Skin epidermis (tissue), 12 donors: ENCODE results near the gene ADGRL3.

Experiments
- H3K27ac ChIP-seq, 21 experiments: fragments of 200-600 bp; sonication (generic) in 11 of 21; one replicate each; pipeline ENCODE4 v1.5.0; 2020; ENCODE audit warnings: mild to moderate bottlenecking in 3 of 21, inconsistent platforms in 2 of 21, moderate library complexity in 2 of 21
- H3K4me3 ChIP-seq, 7 experiments: fragments of 200-600 bp; sonication (generic) in 2 of 7; one replicate each; pipeline ENCODE4 v1.5.0; 2020; ENCODE audit warnings: inconsistent platforms in 2 of 7, mild to moderate bottlenecking in 2 of 7, moderate library complexity in 1 of 7

ADGRL3 gene

GRCh38 chr4:61520681-61521160 is 320.6 kb downstream of the ADGRL3 start:
- no peak overlapping the region for H3K27ac ChIP-seq

GRCh38 chr4:61521451-61521850 is 321.3 kb downstream of the ADGRL3 start:
- Histone ChIP-seq H3K4me3 (no peak overlapping the region), H3K27ac (no peak overlapping the region)

More at GRCh38 chr4:61520681-61521160, 320.6 kb downstream of the ADGRL3 start:
- no peak overlapping the region for H3K4me3 ChIP-seq

DNA sequence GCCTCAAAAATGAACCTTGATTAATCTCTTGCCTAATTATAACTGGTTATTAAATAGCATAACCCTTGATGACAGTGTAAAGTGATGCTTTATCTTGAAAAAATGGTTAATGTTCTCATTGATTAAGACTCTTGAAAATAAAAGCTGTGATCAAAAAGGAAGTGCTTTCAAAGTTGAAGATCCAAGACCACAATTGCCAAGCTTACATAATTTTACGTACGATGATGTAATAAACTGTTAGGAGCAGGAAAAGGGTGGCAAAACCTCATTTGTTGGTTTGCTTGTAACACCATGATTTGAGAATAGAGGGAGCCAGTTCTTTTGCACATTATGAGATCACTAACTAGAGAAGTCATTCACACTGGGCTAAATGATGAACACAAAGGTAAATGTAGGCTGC is 322.2 kb downstream of the ADGRL3 start:
- no peak overlapping the region for H3K4me3 ChIP-seq
- no peak overlapping the region for H3K27ac ChIP-seq

DNA sequence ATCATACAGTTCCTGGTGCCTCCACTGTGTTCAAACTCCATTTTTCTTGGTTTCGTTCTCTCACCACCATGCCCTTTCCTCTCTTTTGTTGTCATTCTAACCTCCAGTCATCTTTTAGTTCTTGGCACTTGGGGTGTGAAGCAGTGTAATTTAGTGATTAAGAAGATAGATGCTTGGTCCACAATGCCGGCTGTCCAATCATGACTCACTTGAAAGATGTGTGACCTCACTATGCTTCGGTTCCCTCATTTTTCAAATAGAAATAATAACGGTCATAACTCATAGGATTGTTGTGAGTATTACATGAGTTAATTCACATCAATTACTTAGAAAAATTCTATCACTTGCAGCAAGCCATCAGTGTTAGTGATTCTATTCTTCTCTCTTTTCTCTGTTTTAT is 327.8 kb downstream of the ADGRL3 start:
- Histone ChIP-seq H3K27ac (no peak overlapping the region), H3K4me3 (no peak overlapping the region)

- no peak overlapping the region for H3K4me3 ChIP-seq
- no peak overlapping the region for H3K27ac ChIP-seq
Observed at GRCh38 chr4:61528595-61528994, 328.5 kb downstream of the ADGRL3 start.

GRCh38 chr4:61531188-61531587 is 331.1 kb downstream of the ADGRL3 start:
- Histone ChIP-seq H3K4me3 (no peak overlapping the region), H3K27ac (no peak overlapping the region)

GRCh38 chr4:61532336-61533000 is 332.3 kb downstream of the ADGRL3 start:
- no peak overlapping the region for H3K27ac ChIP-seq
- H3K4me3 ChIP-seq, result no peak overlapping the region

- no peak overlapping the region for H3K4me3 ChIP-seq
- no peak overlapping the region for H3K27ac ChIP-seq
Observed at GRCh38 chr4:61533140-61533539, 333.0 kb downstream of the ADGRL3 start.

DNA sequence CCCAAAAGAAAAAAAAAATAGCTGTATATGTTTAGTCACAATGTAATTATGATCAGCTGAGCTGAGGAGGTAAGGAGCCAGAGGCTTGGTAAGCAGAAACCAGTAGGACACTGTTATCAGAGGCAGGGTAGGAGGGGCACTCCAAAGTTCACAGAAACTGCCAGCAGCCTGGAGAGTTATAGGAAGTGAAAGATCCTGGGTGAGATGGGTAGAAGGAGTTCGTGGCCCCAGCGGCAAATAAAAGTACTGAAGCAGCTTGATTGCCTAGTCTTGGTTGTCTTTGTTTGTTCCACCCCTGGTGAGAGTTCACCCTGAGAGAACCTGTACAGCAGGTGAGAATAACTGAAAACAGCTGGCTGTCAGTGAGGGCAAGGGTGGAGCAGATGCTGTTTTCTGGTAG is 340.8 kb downstream of the ADGRL3 start:
- Histone ChIP-seq H3K27ac (no peak overlapping the region), H3K4me3 (no peak overlapping the region)

DNA sequence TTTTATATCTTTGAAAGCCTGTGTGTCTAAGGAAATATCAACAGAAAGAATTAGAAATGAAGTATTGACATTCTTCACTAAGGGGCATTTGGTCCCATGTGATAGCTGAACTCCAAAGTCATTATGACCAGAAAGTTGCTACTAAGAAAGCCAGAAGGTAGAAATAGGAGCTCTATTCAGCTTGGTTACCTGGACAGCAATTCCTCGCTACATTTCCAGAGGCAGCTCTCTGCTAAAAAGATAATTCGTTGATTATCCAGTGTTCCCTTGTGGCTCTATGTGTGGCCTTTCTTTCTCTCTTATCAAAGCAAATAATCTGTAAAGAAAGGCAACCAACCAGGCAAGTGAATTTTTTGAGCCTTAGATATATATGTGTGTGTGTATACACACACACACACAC is 341.3 kb downstream of the ADGRL3 start:
- H3K27ac ChIP-seq, result no peak overlapping the region

DNA sequence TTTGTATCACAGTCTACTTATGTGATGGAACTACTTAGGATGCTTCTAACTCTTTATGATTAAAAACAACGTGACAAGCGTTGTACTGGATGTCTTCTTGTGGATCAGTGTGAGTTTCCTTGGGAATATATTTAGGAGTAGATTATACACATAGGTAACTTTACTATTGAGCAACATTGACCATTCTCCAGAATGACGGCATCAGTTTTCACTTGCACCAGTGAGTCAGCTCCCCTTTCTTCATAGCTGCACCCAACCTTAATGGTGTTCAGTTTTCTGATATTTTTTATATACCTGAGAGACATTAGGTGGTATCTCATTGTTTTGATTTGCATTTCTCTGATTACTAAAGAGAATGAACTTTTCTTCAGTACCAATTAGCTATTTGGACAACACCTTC is 343.9 kb downstream of the ADGRL3 start:
- Histone ChIP-seq H3K4me3 (no peak overlapping the region), H3K27ac (no peak overlapping the region)

More for the DNA sequence above, 341.3 kb downstream of the ADGRL3 start:
- no peak overlapping the region for H3K4me3 ChIP-seq

GRCh38 chr4:61545902-61546480 is 345.9 kb downstream of the ADGRL3 start:
- Histone ChIP-seq H3K4me3 (no peak overlapping the region), H3K27ac (no peak overlapping the region)

GRCh38 chr4:61549336-61549735 is 349.2 kb downstream of the ADGRL3 start:
- H3K27ac ChIP-seq, result no peak overlapping the region

DNA sequence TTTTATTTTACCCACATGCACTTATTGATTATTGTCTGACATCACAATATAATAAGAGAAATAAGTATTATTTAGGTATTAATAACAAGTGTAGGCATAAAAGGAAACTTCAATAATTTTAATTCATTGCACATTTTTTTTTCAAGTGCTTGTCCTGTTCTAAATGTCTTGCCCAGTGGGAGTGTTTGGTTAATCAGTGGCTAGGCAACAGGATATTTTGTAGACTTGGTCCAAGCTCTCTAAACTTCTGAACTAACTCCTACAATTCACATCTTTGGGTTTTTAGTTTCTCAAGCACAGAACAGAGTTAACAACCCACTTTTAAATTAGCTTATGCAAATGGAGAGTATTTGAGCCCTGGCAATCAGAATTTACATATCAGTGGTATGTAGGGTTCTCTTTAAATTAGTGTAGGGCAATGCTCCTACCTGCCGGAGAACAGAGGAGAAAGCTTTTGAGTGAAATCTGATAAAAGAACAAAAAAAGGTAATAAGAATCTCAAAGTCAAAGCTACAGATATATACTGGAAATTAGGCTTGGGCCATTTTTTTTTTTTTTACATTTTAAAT is 353.5 kb downstream of the ADGRL3 start:
- Histone ChIP-seq H3K4me3 (no peak overlapping the region), H3K27ac (no peak overlapping the region)

More at GRCh38 chr4:61549336-61549735, 349.2 kb downstream of the ADGRL3 start:
- no peak overlapping the region for H3K4me3 ChIP-seq

GRCh38 chr4:61555789-61556188 is 355.7 kb downstream of the ADGRL3 start:
- Histone ChIP-seq H3K27ac (no peak overlapping the region), H3K4me3 (no peak overlapping the region)

GRCh38 chr4:61556277-61556676 is 356.2 kb downstream of the ADGRL3 start:
- H3K4me3 ChIP-seq, result no peak overlapping the region
- no peak overlapping the region for H3K27ac ChIP-seq

GRCh38 chr4:61559396-61559795 is 359.3 kb downstream of the ADGRL3 start:
- Histone ChIP-seq H3K27ac (no peak overlapping the region), H3K4me3 (no peak overlapping the region)

DNA sequence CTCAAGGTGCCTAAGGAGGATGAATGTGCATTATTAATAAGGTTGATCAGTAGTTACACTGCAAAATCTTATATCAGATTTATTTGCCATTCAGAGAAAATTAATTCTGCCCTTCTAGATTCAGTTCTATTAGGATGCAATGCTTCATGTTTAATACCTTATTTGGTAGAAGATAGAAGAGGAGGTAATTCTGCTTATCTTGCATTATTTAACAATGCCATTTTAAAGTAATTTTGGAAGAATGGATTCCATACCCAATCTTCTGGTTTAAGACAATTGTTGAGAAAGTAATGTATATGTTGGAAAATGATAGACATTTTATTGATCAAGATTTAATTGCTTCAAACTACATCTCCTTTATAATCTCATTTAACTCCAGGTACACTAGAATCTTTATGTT is 360.9 kb downstream of the ADGRL3 start:
- H3K27ac ChIP-seq, result no peak overlapping the region
- H3K4me3 ChIP-seq, result no peak overlapping the region

DNA sequence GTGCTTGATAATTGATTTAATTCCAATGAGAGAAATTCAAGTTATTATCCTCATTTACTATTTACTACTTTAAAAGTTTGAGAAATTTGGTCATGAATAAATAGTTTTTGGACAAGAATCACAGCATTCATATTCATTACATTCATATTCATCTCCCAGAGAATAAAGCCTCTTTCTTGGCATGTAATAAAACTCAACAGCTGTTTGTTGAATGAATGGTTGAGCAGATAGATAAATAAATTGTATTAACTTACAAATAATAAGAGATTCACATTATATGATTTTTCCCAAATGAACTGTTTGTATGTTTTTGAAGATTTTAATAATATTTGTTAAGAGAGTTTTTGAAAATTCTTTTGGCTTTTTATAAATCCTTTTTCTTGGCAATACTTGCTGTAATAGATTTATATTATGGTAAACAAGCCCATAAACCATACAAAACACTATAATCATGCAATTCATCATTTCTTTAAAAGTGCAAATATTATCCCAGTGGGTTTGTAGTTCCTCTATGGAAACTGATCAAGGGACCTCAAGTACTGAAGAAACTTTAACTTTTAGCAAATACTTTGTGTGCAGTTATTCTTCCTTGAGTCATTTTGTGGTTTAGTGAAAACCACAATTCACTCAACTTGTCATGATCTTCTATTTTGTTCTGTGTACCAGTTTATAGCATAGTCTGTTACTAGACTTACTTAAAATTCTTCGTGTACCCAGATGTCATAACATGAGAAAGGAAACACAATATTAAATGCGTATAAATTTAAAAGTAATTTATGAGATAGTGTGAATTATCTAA is 371.8 kb downstream of the ADGRL3 start:
- Histone ChIP-seq H3K27ac (no peak overlapping the region), H3K4me3 (no peak overlapping the region)

- Histone ChIP-seq H3K27ac (no peak overlapping the region), H3K4me3 (no peak overlapping the region)
Observed at GRCh38 chr4:61575796-61576195, 375.7 kb downstream of the ADGRL3 start.

DNA sequence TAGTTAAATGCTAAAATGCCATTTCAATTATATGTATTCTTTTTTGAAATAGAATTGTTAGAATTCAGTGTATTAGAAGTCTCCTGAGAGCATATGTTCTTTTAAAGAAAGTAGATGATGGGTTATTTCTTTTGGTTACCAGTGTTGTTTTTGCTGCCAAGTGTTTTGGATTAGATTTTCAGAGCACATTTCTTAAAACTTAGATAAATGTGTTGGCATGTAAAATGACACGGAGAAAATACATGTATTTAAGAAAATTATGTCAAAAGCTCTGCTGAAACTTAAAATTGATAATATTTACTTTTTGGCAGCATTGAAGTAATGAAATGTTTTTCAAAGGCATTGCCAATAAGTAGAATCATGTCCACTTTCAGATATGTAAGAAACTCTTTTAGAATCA is 379.7 kb downstream of the ADGRL3 start:
- Histone ChIP-seq H3K27ac (no peak overlapping the region), H3K4me3 (no peak overlapping the region)
